IMR-90 (cell line): Measurements from ENCODE around the gene CMTM5. TPM values are rescaled to one million over a fixed set of nuclear protein-coding genes. Genes with fewer than 3 reads are reported as not detected.

Experiments used
- ATAC-seq: fragments of 200-7000 bp; cut with Tn5 transposase; 2 replicates; pipeline ENCODE4 v1.9.1; 2020; ENCODE audit warnings: low read depth, mild to moderate bottlenecking, moderate library complexity
- BruUV-seq: library from RNA; stranded (reverse); fragments of 400-500 nt; replicated peaks from 2 replicates; lab custom pipeline; 2021; lab: Mats Ljungman, UMichigan
- CTCF ChIA-PET: fragments of 300-600 bp; formaldehyde crosslinking; extraction: SDS; loops from one replicate; lab custom pipeline; 2021; ENCODE audit warnings: antibody characterized with exemption; lab: Yijun Ruan, JAX
- POLR2A ChIA-PET: fragments of 300-600 bp; sonication (Branson Sonifier 250); formaldehyde crosslinking; loops from one replicate; lab custom pipeline; 2022; ENCODE audit warnings: antibody characterized with exemption; ENCODE audit not compliant: unreplicated experiment; lab: Charles Lee
- DNase-seq: peaks from one replicate; pipeline ENCODE4 v3.0.0; 2013
- H2AFZ ChIP-seq: replicated peaks from 2 replicates; pipeline ENCODE3; 2013; ENCODE audit warnings: low read length, mild to moderate bottlenecking; ENCODE audit not compliant: poor library complexity
- H2AK5ac ChIP-seq: 2 replicates; pipeline ENCODE4 v1.6.1; 2013; ENCODE audit warnings: low read depth, low read length, inconsistent platforms
- H2AK9ac ChIP-seq: replicated peaks from 2 replicates; pipeline ENCODE3; 2013; ENCODE audit warnings: mild to moderate bottlenecking, low read depth, low read length, moderate library complexity; ENCODE audit not compliant: poor library complexity
- H2BK120ac ChIP-seq: 2 replicates; pipeline ENCODE4 v1.6.1; 2013; ENCODE audit warnings: low read depth, low read length, inconsistent platforms
- H2BK15ac ChIP-seq: 3 replicates; pipeline ENCODE4 v1.6.1; 2013; ENCODE audit warnings: low read depth, low read length, inconsistent platforms
- H2BK20ac ChIP-seq: 2 replicates; pipeline ENCODE4 v1.6.1; 2013; ENCODE audit warnings: low read depth, mild to moderate bottlenecking, inconsistent platforms, low read length, moderate library complexity
- H2BK5ac ChIP-seq: 2 replicates; pipeline ENCODE4 v1.6.1; 2013; ENCODE audit warnings: mild to moderate bottlenecking, low read depth, low read length, inconsistent platforms; ENCODE audit not compliant: poor library complexity, severe bottlenecking
- H3K14ac ChIP-seq: replicated peaks from 2 replicates; pipeline ENCODE4 v1.6.1; 2013; ENCODE audit warnings: low read depth, low read length, inconsistent platforms
- H3K18ac ChIP-seq: 2 replicates; pipeline ENCODE4 v1.6.1; 2013; ENCODE audit warnings: low read depth, low read length, control low read depth
- H3K23ac ChIP-seq: 2 replicates; pipeline ENCODE4 v1.6.1; 2013; ENCODE audit warnings: low read depth, low read length, inconsistent platforms
- H3K27ac ChIP-seq: 2 replicates; pipeline ENCODE4 v1.5.1; 2013; ENCODE audit warnings: mild to moderate bottlenecking, control low read depth, low read length; ENCODE audit not compliant: insufficient read depth
- H3K27me3 ChIP-seq: 2 replicates; pipeline ENCODE4 v1.6.1; 2013; ENCODE audit warnings: low read length; ENCODE audit not compliant: control insufficient read depth, insufficient read depth
- H3K36me3 ChIP-seq: 2 replicates; pipeline ENCODE4 v1.6.1; 2013; ENCODE audit warnings: low read length, mixed read lengths; ENCODE audit not compliant: control insufficient read depth, insufficient read depth
- H3K4ac ChIP-seq: 2 replicates; pipeline ENCODE4 v1.6.1; 2013; ENCODE audit warnings: low read depth, low read length, inconsistent platforms
- H3K4me1 ChIP-seq: 2 replicates; pipeline ENCODE4 v1.6.1; 2013; ENCODE audit warnings: low read length, mixed read lengths; ENCODE audit not compliant: control insufficient read depth, insufficient read depth
- H3K4me2 ChIP-seq: 2 replicates; pipeline ENCODE4 v1.6.1; 2013; ENCODE audit warnings: low read depth, mild to moderate bottlenecking, control low read depth, low read length, moderate library complexity
- H3K4me3 ChIP-seq: 2 replicates; pipeline ENCODE4 v1.5.1; 2013; ENCODE audit warnings: low read depth, mild to moderate bottlenecking, control low read depth, low read length, moderate library complexity; ENCODE audit not compliant: insufficient read depth
- H3K56ac ChIP-seq: 2 replicates; pipeline ENCODE4 v1.6.1; 2013; ENCODE audit warnings: low read length, inconsistent platforms; ENCODE audit not compliant: insufficient read depth; ENCODE audit errors: extremely low read depth
- H3K79me1 ChIP-seq, 2 experiments: 2 replicates each; pipeline ENCODE4 v1.6.1; 2013; ENCODE audit warnings: low read length in 2 of 2, inconsistent platforms in 1 of 2, low read depth in 1 of 2
- H3K9ac ChIP-seq: 2 replicates; pipeline ENCODE4 v1.6.1; 2013; ENCODE audit warnings: low read depth, low read length, control low read depth
- H3K9me1 ChIP-seq: 2 replicates; pipeline ENCODE4 v1.6.1; 2013; ENCODE audit warnings: low read length, inconsistent platforms; ENCODE audit not compliant: insufficient read depth
- H3K9me3 ChIP-seq: 2 replicates; pipeline ENCODE4 v1.6.1; 2013; ENCODE audit warnings: low read length; ENCODE audit not compliant: control insufficient read depth, insufficient read depth
- H4K20me1 ChIP-seq: 2 replicates; pipeline ENCODE4 v1.6.1; 2013; ENCODE audit warnings: low read length, inconsistent platforms; ENCODE audit not compliant: insufficient read depth
- H4K5ac ChIP-seq: 2 replicates; pipeline ENCODE4 v1.6.1; 2013; ENCODE audit warnings: mild to moderate bottlenecking, low read depth, low read length, control low read depth
- H4K8ac ChIP-seq, 2 experiments: 2 replicates each; pipeline ENCODE4 v1.6.1; 2013; ENCODE audit warnings: low read depth in 2 of 2, low read length in 2 of 2, control low read depth in 1 of 2, inconsistent platforms in 1 of 2
- H4K91ac ChIP-seq: 2 replicates; pipeline ENCODE4 v1.6.1; 2013; ENCODE audit warnings: low read depth, low read length, inconsistent platforms; ENCODE audit not compliant: insufficient read depth
- BHLHE40 ChIP-seq: fragments of 150-350 bp; IDR thresholded peaks from 2 replicates; pipeline ENCODE4 v1.6.1; 2016; ENCODE audit warnings: mild to moderate bottlenecking, low read depth, low read length
- CEBPB ChIP-seq: IDR thresholded peaks from 2 replicates; pipeline ENCODE4 v1.6.1; 2012; ENCODE audit warnings: low read depth, low read length, improper control_type of control experiment
- CHD1 ChIP-seq: IDR thresholded peaks from 2 replicates; pipeline ENCODE4 v1.6.1; 2012; ENCODE audit warnings: low read depth, low read length, improper control_type of control experiment
- ELK1 ChIP-seq: fragments of 150-350 bp; IDR thresholded peaks from 2 replicates; pipeline ENCODE4 v1.6.1; 2016; ENCODE audit warnings: low read depth, mild to moderate bottlenecking, low read length, moderate library complexity, borderline replicate concordance
- MAFK ChIP-seq: IDR thresholded peaks from 2 replicates; pipeline ENCODE4 v1.6.1; 2012; ENCODE audit warnings: low read depth, low read length, improper control_type of control experiment
- MAZ ChIP-seq: IDR thresholded peaks from 2 replicates; pipeline ENCODE4 v1.6.1; 2012; ENCODE audit warnings: low read depth, mild to moderate bottlenecking, low read length, improper control_type of control experiment, moderate library complexity, borderline replicate concordance
- MXI1 ChIP-seq: IDR thresholded peaks from 2 replicates; pipeline ENCODE4 v1.6.1; 2012; ENCODE audit warnings: low read depth, mild to moderate bottlenecking, low read length, moderate library complexity, borderline replicate concordance
- NFE2L2 ChIP-seq: fragments of 150-350 bp; IDR thresholded peaks from 2 replicates; pipeline ENCODE4 v1.6.1; 2016; ENCODE audit warnings: low read depth, mild to moderate bottlenecking, low read length
- POLR2A ChIP-seq: IDR thresholded peaks from 2 replicates; pipeline ENCODE4 v1.6.1; 2012; ENCODE audit warnings: mild to moderate bottlenecking, low read depth, low read length
- RAD21 ChIP-seq: IDR thresholded peaks from 2 replicates; pipeline ENCODE4 v1.6.1; 2012; ENCODE audit warnings: low read length, improper control_type of control experiment
- RCOR1 ChIP-seq: IDR thresholded peaks from 2 replicates; pipeline ENCODE4 v1.6.1; 2012; ENCODE audit warnings: mild to moderate bottlenecking, low read length, improper control_type of control experiment; ENCODE audit not compliant: insufficient replicate concordance
- RFX5 ChIP-seq: IDR thresholded peaks from 2 replicates; pipeline ENCODE4 v1.8.0; 2012; ENCODE audit warnings: low read depth, mild to moderate bottlenecking, low read length, moderate library complexity
- SMC3 ChIP-seq: fragments of 150-350 bp; IDR thresholded peaks from 2 replicates; pipeline ENCODE4 v1.6.1; 2016; ENCODE audit warnings: low read depth, mild to moderate bottlenecking, antibody characterized with exemption, low read length, moderate library complexity
- USF2 ChIP-seq: fragments of 150-350 bp; IDR thresholded peaks from 2 replicates; pipeline ENCODE4 v1.6.1; 2017; ENCODE audit warnings: mild to moderate bottlenecking, antibody characterized with exemption, low read length, low read depth
- WGBS, 2 experiments: methylation state at CpG; one replicate each; pipeline versions ENCODE4 v1.1.5 to v1.1.7; 2013; ENCODE audit warnings: missing lambda C conversion rate in 2 of 2; ENCODE audit not compliant: insufficient read length in 1 of 2; ENCODE audit errors: extremely low coverage in 2 of 2; 5-methylcytosine and 5-hydroxymethylcytosine counted together
- dilution Hi-C: fragments of 300-500 bp; cut with HindIII; formaldehyde crosslinking; loops from one replicate; pipeline ENCODE4 v1.14.3; 2018; ENCODE audit warnings: low sequenced_read_pairs; ENCODE audit not compliant: unreplicated experiment
- in situ Hi-C: fragments of 300-500 bp; cut with MboI; formaldehyde crosslinking; loops from 3 replicates; pipeline ENCODE4 v1.14.3; 2019; ENCODE audit warnings: low sequenced_read_pairs, inconsistent platforms, mixed read lengths
- intact Hi-C: fragments of 100-400 bp; cut with micrococcal nuclease; formaldehyde crosslinking; loops from 2 replicates; pipeline ENCODE4 v1.10.0; 2022
- polyA plus RNA-seq, 3 experiments: library from polyadenylated mRNA; depleted of rRNA; stranded (reverse); fragments of >200 nt; gene quantifications; 2 replicates each; pipeline ENCODE4 v1.2.3, GENCODE V29; 2012; ENCODE audit warnings: low replicate concordance in 1 of 3
- total RNA-seq: library from RNA; depleted of rRNA; stranded (reverse); fragments of >200 nt; gene quantifications from 2 replicates; pipeline ENCODE4 v1.2.3, GENCODE V29; 2012
- TF ChIP-seq, protein P1 (sequence below): conservative IDR thresholded peaks from 2 replicates; pipeline ENCODE4 v1.5.1; 2012; ENCODE audit warnings: mild to moderate bottlenecking, low read depth, low read length, improper control_type of control experiment

CMTM5 gene
- total and polyA plus RNA-seq, 2 of the 4 experiments (the other 2 are of a cell fraction) = 0.07 TPM; not detected in 1

GRCh38 chr14:23381871-23382270, 5.0 kb downstream of the CMTM5 start:
- BruUV-seq = no TSS peak
- no peaks in the 10 kb centered on the region for H3K9me1 ChIP-seq
- H4K91ac ChIP-seq = no peak overlapping the region
- H3K4ac ChIP-seq = no peak overlapping the region
- POLR2A ChIA-PET = no interaction called here
- H2AFZ ChIP-seq = no peak overlapping the region
- no peak overlapping the region for H3K9ac ChIP-seq
- no peaks in the 10 kb centered on the region for H3K79me1 ChIP-seq
- H4K20me1 ChIP-seq = no peaks in the 10 kb centered on the region
- H3K4me3 ChIP-seq = no peak overlapping the region
- DNase-seq (no peak), ATAC-seq (no peak)
- H3K4me1 ChIP-seq = no peaks in the 10 kb centered on the region
- in situ Hi-C loops = no loop called here
- H3K14ac ChIP-seq = no peak overlapping the region
- no peak overlapping the region for H3K27ac ChIP-seq
- intact Hi-C loops = loop anchor here (2.0 kb wide), 1 partner anchor 117 kb away; no protein-coding TSS in a partner anchor
- no peak overlapping the region for H2BK20ac ChIP-seq
- TF ChIP-seq MXI1 (no peak), RFX5 (no peak), CEBPB (no peak), BHLHE40 (no peak), USF2 (no peak), MAZ (no peak), CHD1 (no peak), SMC3 (no peak), ELK1 (no peak), MAFK (no peak), POLR2A (no peak), RCOR1 (no peak), RAD21 (no peak), NFE2L2 (no peak)
- TF ChIP-seq, protein P1, sequence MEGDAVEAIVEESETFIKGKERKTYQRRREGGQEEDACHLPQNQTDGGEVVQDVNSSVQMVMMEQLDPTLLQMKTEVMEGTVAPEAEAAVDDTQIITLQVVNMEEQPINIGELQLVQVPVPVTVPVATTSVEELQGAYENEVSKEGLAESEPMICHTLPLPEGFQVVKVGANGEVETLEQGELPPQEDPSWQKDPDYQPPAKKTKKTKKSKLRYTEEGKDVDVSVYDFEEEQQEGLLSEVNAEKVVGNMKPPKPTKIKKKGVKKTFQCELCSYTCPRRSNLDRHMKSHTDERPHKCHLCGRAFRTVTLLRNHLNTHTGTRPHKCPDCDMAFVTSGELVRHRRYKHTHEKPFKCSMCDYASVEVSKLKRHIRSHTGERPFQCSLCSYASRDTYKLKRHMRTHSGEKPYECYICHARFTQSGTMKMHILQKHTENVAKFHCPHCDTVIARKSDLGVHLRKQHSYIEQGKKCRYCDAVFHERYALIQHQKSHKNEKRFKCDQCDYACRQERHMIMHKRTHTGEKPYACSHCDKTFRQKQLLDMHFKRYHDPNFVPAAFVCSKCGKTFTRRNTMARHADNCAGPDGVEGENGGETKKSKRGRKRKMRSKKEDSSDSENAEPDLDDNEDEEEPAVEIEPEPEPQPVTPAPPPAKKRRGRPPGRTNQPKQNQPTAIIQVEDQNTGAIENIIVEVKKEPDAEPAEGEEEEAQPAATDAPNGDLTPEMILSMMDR = no peak
- H3K23ac ChIP-seq = no peak overlapping the region
- peaks cover 46% of the 10 kb centered on the region for H3K27me3 ChIP-seq
- no peaks in the 10 kb centered on the region for H3K36me3 ChIP-seq
- no peaks in the 10 kb centered on the region for H3K9me3 ChIP-seq
- H2AK5ac ChIP-seq = no peak overlapping the region
- H2BK120ac ChIP-seq = no peak overlapping the region
- no peak overlapping the region for H2BK5ac ChIP-seq
- CTCF ChIA-PET = no interaction called here
- H2BK15ac ChIP-seq = no peak overlapping the region
- H3K4me2 ChIP-seq = no peak overlapping the region
- H2AK9ac ChIP-seq = no peak overlapping the region
- no peak overlapping the region for H3K18ac ChIP-seq
- no peak overlapping the region for H4K5ac ChIP-seq
- H4K8ac ChIP-seq = no peak overlapping the region
- 79% methylated on average over 2 of the region's 3 CpGs; no CpG with 5 or more reads in 1 of the 2 experiments for WGBS, 2 experiments
- dilution Hi-C loops = no loop called here
- no peak overlapping the region for H3K56ac ChIP-seq
